DOHH2 (cell line): ENCODE data around the gene FAM20A.

Experiments
- H3F3A ChIP-seq: fragments of 200-600 bp; sonication (generic), shearing (Covaris generic); 2 replicates; pipeline ENCODE4 v1.6.0; 2016; ENCODE audit warnings: antibody characterized with exemption, mild to moderate bottlenecking; ENCODE audit not compliant: control insufficient read depth, insufficient read depth
- H3K27ac ChIP-seq: fragments of 200-600 bp; sonication (generic); 2 replicates; pipeline ENCODE4 v1.5.1; 2014; ENCODE audit warnings: low read depth, mild to moderate bottlenecking, low read length, moderate library complexity
- H3K27me3 ChIP-seq: fragments of 200-600 bp; sonication (generic); 2 replicates; pipeline ENCODE4 v1.6.1; 2014; ENCODE audit warnings: mild to moderate bottlenecking, low read length, mixed read lengths; ENCODE audit not compliant: control insufficient read depth
- H3K36me3 ChIP-seq: fragments of 200-600 bp; sonication (generic); 2 replicates; pipeline ENCODE4 v1.6.1; 2014; ENCODE audit warnings: mild to moderate bottlenecking, low read length, moderate library complexity, mixed read lengths; ENCODE audit not compliant: control insufficient read depth
- H3K4me1 ChIP-seq: fragments of 200-600 bp; sonication (generic); 2 replicates; pipeline ENCODE4 v1.6.1; 2014; ENCODE audit warnings: mild to moderate bottlenecking, low read length, mixed read lengths; ENCODE audit not compliant: control insufficient read depth
- H3K4me2 ChIP-seq: fragments of 200-600 bp; sonication (generic); 2 replicates; pipeline ENCODE4 v1.6.0; 2014; ENCODE audit warnings: mild to moderate bottlenecking, low read length, moderate library complexity
- H3K4me3 ChIP-seq: fragments of 200-600 bp; sonication (generic); 2 replicates; pipeline ENCODE4 v1.5.1; 2014; ENCODE audit warnings: mild to moderate bottlenecking, low read length, mixed read lengths
- H3K79me2 ChIP-seq: fragments of 200-600 bp; sonication (generic); 2 replicates; pipeline ENCODE4 v1.6.1; 2014; ENCODE audit warnings: mild to moderate bottlenecking, low read length, mixed read lengths; ENCODE audit not compliant: control insufficient read depth
- H3K9me2 ChIP-seq: fragments of 200-600 bp; sonication (generic); replicated peaks from 2 replicates; pipeline ENCODE4 v1.6.1; 2014; ENCODE audit warnings: mild to moderate bottlenecking, low read length, mixed read lengths; ENCODE audit not compliant: control insufficient read depth
- H3K9me3 ChIP-seq: fragments of 200-600 bp; sonication (generic); 2 replicates; pipeline ENCODE4 v1.6.1; 2014; ENCODE audit warnings: antibody characterized with exemption, low read length, mixed read lengths; ENCODE audit not compliant: control insufficient read depth, insufficient read depth
- H4K20me1 ChIP-seq: fragments of 200-600 bp; sonication (generic); 2 replicates; pipeline ENCODE4 v1.6.0; 2014; ENCODE audit warnings: low read depth, mild to moderate bottlenecking, antibody characterized with exemption, low read length, moderate library complexity; ENCODE audit not compliant: control insufficient read depth, insufficient read depth
- EZH2phosphoT487 ChIP-seq: fragments of 200-600 bp; sonication (generic); IDR thresholded peaks from 2 replicates; pipeline ENCODE4 v1.6.1; 2017; ENCODE audit warnings: borderline replicate concordance, mild to moderate bottlenecking, antibody characterized with exemption, low read length, moderate library complexity, mixed read lengths
- TF ChIP-seq, protein P1 (sequence below): fragments of 200-600 bp; sonication (generic); IDR thresholded peaks from one replicate; pipeline ENCODE4 v1.5.1; 2014; ENCODE audit warnings: antibody characterized with exemption, mild to moderate bottlenecking, low read depth, low read length; ENCODE audit not compliant: poor library complexity, severe bottlenecking

The FAM20A gene

DNA sequence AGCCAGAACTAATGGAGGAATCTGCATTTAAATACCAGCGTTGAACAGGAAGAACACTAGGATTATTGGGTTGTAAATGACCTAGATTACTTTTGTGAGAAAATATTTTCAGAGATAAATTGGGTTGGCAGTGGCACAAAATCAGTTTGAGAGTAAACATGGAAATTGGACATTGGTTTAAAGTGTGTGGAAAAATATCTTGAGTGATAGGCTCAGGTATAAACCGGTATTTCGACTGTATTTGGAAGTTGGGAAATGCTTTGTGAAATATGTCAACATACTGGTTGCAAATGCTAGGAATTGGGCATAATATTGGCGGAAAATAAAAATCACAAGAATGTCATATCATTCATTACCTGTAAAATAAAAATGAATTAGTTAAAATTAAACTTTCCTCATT lies 73.9 kb downstream of the FAM20A start:
- H3K36me3 ChIP-seq, result peaks cover 95% of the 10 kb centered on the region
- H3F3A ChIP-seq, result no peaks in the 10 kb centered on the region
- no peaks in the 10 kb centered on the region for H3K9me3 ChIP-seq
- H4K20me1 ChIP-seq, result no peaks in the 10 kb centered on the region
- H3K4me2 ChIP-seq, result no peak overlapping the region
- H3K4me3 ChIP-seq, result no peak overlapping the region
- TF ChIP-seq, protein P1, sequence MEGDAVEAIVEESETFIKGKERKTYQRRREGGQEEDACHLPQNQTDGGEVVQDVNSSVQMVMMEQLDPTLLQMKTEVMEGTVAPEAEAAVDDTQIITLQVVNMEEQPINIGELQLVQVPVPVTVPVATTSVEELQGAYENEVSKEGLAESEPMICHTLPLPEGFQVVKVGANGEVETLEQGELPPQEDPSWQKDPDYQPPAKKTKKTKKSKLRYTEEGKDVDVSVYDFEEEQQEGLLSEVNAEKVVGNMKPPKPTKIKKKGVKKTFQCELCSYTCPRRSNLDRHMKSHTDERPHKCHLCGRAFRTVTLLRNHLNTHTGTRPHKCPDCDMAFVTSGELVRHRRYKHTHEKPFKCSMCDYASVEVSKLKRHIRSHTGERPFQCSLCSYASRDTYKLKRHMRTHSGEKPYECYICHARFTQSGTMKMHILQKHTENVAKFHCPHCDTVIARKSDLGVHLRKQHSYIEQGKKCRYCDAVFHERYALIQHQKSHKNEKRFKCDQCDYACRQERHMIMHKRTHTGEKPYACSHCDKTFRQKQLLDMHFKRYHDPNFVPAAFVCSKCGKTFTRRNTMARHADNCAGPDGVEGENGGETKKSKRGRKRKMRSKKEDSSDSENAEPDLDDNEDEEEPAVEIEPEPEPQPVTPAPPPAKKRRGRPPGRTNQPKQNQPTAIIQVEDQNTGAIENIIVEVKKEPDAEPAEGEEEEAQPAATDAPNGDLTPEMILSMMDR, result no peak
- no peak for TF ChIP-seq EZH2phosphoT487
- no peaks in the 10 kb centered on the region for H3K4me1 ChIP-seq
- H3K9me2 ChIP-seq, result no peaks in the 10 kb centered on the region
- H3K79me2 ChIP-seq, result no peaks in the 10 kb centered on the region
- H3K27me3 ChIP-seq, result no peaks in the 10 kb centered on the region
- no peak overlapping the region for H3K27ac ChIP-seq

DNA sequence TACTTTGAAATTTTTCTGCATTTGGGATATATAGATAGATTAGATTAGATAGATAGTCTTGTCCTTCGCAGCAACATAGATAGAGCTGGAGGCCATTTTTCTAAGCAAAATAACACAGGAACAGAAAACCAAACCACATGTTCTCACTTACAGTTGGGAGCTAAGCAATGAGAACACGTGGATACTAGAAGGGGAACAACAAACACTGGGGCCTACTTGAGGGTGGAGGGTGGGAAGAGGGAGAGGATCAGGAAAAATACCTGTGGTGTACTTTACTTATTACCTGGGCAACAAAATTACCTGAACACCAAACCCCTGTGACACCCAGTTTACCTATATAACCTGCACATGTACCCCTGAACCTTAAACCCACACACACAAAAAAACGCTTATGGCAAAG lies 74.6 kb downstream of the FAM20A start:
- TF ChIP-seq, protein P1, result no peak
- TF ChIP-seq EZH2phosphoT487, result no peak
- Histone ChIP-seq H3K4me1 (no peaks in the 10 kb centered on the region), H3K4me3 (no peak overlapping the region), H4K20me1 (no peaks in the 10 kb centered on the region), H3K27me3 (no peaks in the 10 kb centered on the region), H3F3A (no peaks in the 10 kb centered on the region), H3K27ac (no peak overlapping the region), H3K9me3 (no peaks in the 10 kb centered on the region), H3K79me2 (0 out of 2 replicates have a peak, but pooled peaks cover 2% of the 10 kb centered on the region), H3K4me2 (no peak overlapping the region), H3K9me2 (no peaks in the 10 kb centered on the region), H3K36me3 (peaks cover 94% of the 10 kb centered on the region)

DNA sequence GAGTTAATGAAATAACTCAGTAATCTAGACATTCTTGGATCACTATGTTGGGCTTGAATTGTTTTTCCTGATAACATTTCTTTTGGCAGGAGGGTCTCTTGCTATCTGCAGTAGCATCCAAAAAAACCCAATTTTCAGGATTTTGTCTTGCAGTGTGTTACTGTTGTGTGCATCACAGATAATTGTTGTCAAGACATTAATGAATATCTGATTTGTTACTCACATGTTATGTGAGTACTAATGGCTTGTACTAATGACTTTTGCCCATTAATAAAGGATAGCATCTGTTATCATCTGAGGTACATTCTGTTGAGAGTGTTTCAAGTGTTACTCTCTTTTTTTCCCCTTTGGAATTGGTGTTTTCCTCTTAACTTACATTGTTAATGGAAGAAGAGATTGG lies 78.9 kb downstream of the FAM20A start:
- Histone ChIP-seq H3K27ac (no peak overlapping the region), H3K79me2 (peaks cover 25% of the 10 kb centered on the region), H3K9me2 (no peaks in the 10 kb centered on the region), H3K4me3 (no peak overlapping the region), H3K4me2 (no peak overlapping the region), H4K20me1 (no peaks in the 10 kb centered on the region), H3K4me1 (no peaks in the 10 kb centered on the region), H3K9me3 (no peaks in the 10 kb centered on the region), H3F3A (no peaks in the 10 kb centered on the region), H3K36me3 (peaks cover 82% of the 10 kb centered on the region), H3K27me3 (no peaks in the 10 kb centered on the region)
- TF ChIP-seq EZH2phosphoT487, result no peak
- TF ChIP-seq, protein P1, result no peak
